Thoracic aorta (tissue), 2 donors: ENCODE results near the gene FBXO15. TPM values are rescaled to one million over a fixed set of nuclear protein-coding genes. Genes with fewer than 3 reads are reported as not detected.

Experiments used
- ATAC-seq: fragments of 150-250 bp; one replicate; pipeline ENCODE4 v1.8.0; 2017; ENCODE audit warnings: low read depth; ENCODE audit not compliant: insufficient number of reproducible peaks, low FRiP score
- DNase-seq: peaks from one replicate; pipeline ENCODE4 v3.0.0-alpha.2; 2020; ENCODE audit warnings: low spot score
- H3K27ac ChIP-seq, 2 donors: fragments of 200-600 bp; sonication (generic); 1 replicate in 1 of 2; 2 replicates in 1 of 2; pipeline ENCODE4 v1.5.1; 2016; ENCODE audit warnings: mild to moderate bottlenecking in 2 of 2, moderate library complexity in 2 of 2
- H3K27me3 ChIP-seq: fragments of 200-600 bp; sonication (generic); replicated peaks from 2 replicates; pipeline ENCODE4 v1.6.0; 2016; ENCODE audit warnings: mild to moderate bottlenecking; ENCODE audit not compliant: insufficient read depth
- H3K36me3 ChIP-seq: fragments of 200-600 bp; sonication (generic); one replicate; pipeline ENCODE4 v1.5.1; 2016
- H3K4me1 ChIP-seq, 2 donors: fragments of 200-600 bp; sonication (generic); 1 replicate in 1 of 2; 2 replicates in 1 of 2; pipeline versions ENCODE4 v1.5.1 to v1.6.0; 2016; ENCODE audit warnings: low read depth in 2 of 2, mild to moderate bottlenecking in 1 of 2; ENCODE audit not compliant: control insufficient read depth in 1 of 2
- H3K4me3 ChIP-seq: fragments of 200-600 bp; sonication (generic); 2 replicates; pipeline ENCODE4 v1.5.1; 2016; ENCODE audit warnings: mild to moderate bottlenecking
- H3K9me3 ChIP-seq: fragments of 200-600 bp; sonication (generic); 2 replicates; pipeline ENCODE4 v1.5.1; 2016
- CTCF ChIP-seq: fragments of 200-600 bp; sonication (generic); IDR thresholded peaks from one replicate; pipeline ENCODE4 v1.5.1; 2019; ENCODE audit warnings: antibody characterized with exemption
- total RNA-seq, 2 donors: library from RNA; depleted of rRNA; stranded (reverse); fragments of >200 nt; gene quantifications; one replicate each; pipeline versions ENCODE4 v1.1.0 to v1.2.3, GENCODE V29; 2016

FBXO15 gene
- total RNA-seq, 2 donors from 2014 or later = 1.8 TPM; not detected in 1

- Histone ChIP-seq H3K4me1 (no peaks in the 10 kb centered on the region), H3K27ac (no peak overlapping the region), H3K36me3 (no peaks in the 10 kb centered on the region), H3K27me3 (no peaks in the 10 kb centered on the region), H3K9me3 (no peaks in the 10 kb centered on the region), H3K4me3 (no peak overlapping the region)
- ATAC-seq = no peak
- no peak for TF ChIP-seq CTCF
- no peak for DNase-seq
Observed at GRCh38 chr18:74132201-74132600, 15.4 kb downstream of the FBXO15 start.

- Histone ChIP-seq H3K4me3 (no peak overlapping the region), H3K4me1 (no peaks in the 10 kb centered on the region), H3K27ac (no peak overlapping the region), H3K9me3 (no peaks in the 10 kb centered on the region), H3K27me3 (no peaks in the 10 kb centered on the region), H3K36me3 (no peaks in the 10 kb centered on the region)
- ATAC-seq (no peak), DNase-seq (no peak)
- no peak for TF ChIP-seq CTCF
Observed at GRCh38 chr18:74131124-74131523, 16.5 kb downstream of the FBXO15 start.

GRCh38 chr18:74128159-74128558, 19.5 kb downstream of the FBXO15 start:
- Histone ChIP-seq H3K4me3 (no peak overlapping the region), H3K4me1 (no peaks in the 10 kb centered on the region), H3K27me3 (no peaks in the 10 kb centered on the region), H3K9me3 (no peaks in the 10 kb centered on the region), H3K36me3 (no peaks in the 10 kb centered on the region), H3K27ac (no peak overlapping the region)
- DNase-seq (no peak), ATAC-seq (no peak)
- no peak for TF ChIP-seq CTCF

- Histone ChIP-seq H3K4me1 (no peaks in the 10 kb centered on the region), H3K27me3 (no peaks in the 10 kb centered on the region), H3K27ac (no peak overlapping the region), H3K4me3 (no peak overlapping the region), H3K36me3 (no peaks in the 10 kb centered on the region), H3K9me3 (no peaks in the 10 kb centered on the region)
- ATAC-seq = no peak
- no peak for TF ChIP-seq CTCF
- no peak for DNase-seq
Observed at GRCh38 chr18:74126684-74127655, 20.7 kb downstream of the FBXO15 start.

- Histone ChIP-seq H3K9me3 (no peaks in the 10 kb centered on the region), H3K27ac (no peak overlapping the region), H3K36me3 (no peaks in the 10 kb centered on the region), H3K4me1 (no peaks in the 10 kb centered on the region), H3K27me3 (no peaks in the 10 kb centered on the region), H3K4me3 (no peak overlapping the region)
- ATAC-seq (no peak), DNase-seq (no peak)
- TF ChIP-seq CTCF = no peak
Observed at GRCh38 chr18:74124642-74125041, 23.0 kb downstream of the FBXO15 start.
